Upper lobe of left lung (tissue), 6 donors: ENCODE results near the gene NLGN1. TPM values are rescaled to one million over a fixed set of nuclear protein-coding genes. Genes with fewer than 3 reads are reported as not detected.

Experiments used
- ATAC-seq, 2 donors: fragments of 200-7000 bp; cut with Tn5 transposase; one replicate each; pipeline ENCODE4 v1.9.1; 2022; ENCODE audit warnings: mild to moderate bottlenecking in 2 of 2, moderate library complexity in 2 of 2; ENCODE audit not compliant: low FRiP score in 2 of 2
- DNase-seq, 2 donors: peaks; one replicate each; pipeline ENCODE4 v3.0.0-alpha.2; 2019 to 2020
- H3K27ac ChIP-seq, 4 donors: fragments of 200-600 bp; sonication (generic); one replicate each; pipeline ENCODE4 v1.5.1; 2016 to 2019
- H3K27me3 ChIP-seq, 4 donors: fragments of 200-600 bp; sonication (generic); one replicate each; pipeline ENCODE4 v1.5.1; 2017 to 2019
- H3K36me3 ChIP-seq, 4 donors: fragments of 200-600 bp; sonication (generic); one replicate each; pipeline ENCODE4 v1.5.1; 2016 to 2019
- H3K4me1 ChIP-seq, 4 donors: fragments of 200-600 bp; sonication (generic); one replicate each; pipeline ENCODE4 v1.5.1; 2018 to 2019
- H3K4me3 ChIP-seq, 4 donors: fragments of 200-600 bp; sonication (generic); one replicate each; pipeline ENCODE4 v1.5.1; 2017 to 2019; ENCODE audit warnings: mild to moderate bottlenecking in 2 of 4, moderate library complexity in 1 of 4
- H3K9me3 ChIP-seq, 4 donors: fragments of 200-600 bp; sonication (generic); one replicate each; pipeline ENCODE4 v1.5.1; 2018 to 2019
- EP300 ChIP-seq, 4 donors: sonication (generic); formaldehyde crosslinking; IDR thresholded peaks; one replicate each; pipeline ENCODE4 v1.5.1; 2017; ENCODE audit warnings: antibody characterized with exemption in 4 of 4, control low read depth in 2 of 4
- POLR2A ChIP-seq, 4 donors: fragments of 450-650 bp; IDR thresholded peaks; one replicate each; pipeline ENCODE4 v1.5.1; 2016 to 2017; ENCODE audit warnings: antibody characterized with exemption in 4 of 4, mild to moderate bottlenecking in 2 of 4
- POLR2AphosphoS5 ChIP-seq, 2 donors: sonication (generic); formaldehyde crosslinking; IDR thresholded peaks; one replicate each; pipeline ENCODE4 v1.5.1; 2017; ENCODE audit warnings: antibody characterized with exemption in 2 of 2
- WGBS, 2 donors: methylation state at CpG; one replicate each; pipeline ENCODE4 v1.1.5; 2017 to 2018; 5-methylcytosine and 5-hydroxymethylcytosine counted together
- total RNA-seq, 6 donors: library from RNA; depleted of rRNA in 4 of 6; stranded (reverse); fragments of >200 nt in 4 of 6; gene quantifications; one replicate each; pipeline versions ENCODE4 v1.1.0 to v1.2.1, GENCODE V29; 2016 to 2021
- TF ChIP-seq, protein P1 (sequence below), 6 experiments: fragments of 450-650 bp in 4 of 6; fragments of 200-600 bp in 2 of 6; sonication (generic) in 2 of 6; IDR thresholded peaks; one replicate each; pipeline ENCODE4 v1.5.1; 2016 to 2019; ENCODE audit warnings: antibody characterized with exemption in 6 of 6
- donor health status: DM: no; HTN: no; CAD: no; lungs with moderate emphysema.
- donor health status: DM: no; HTN: yes; CAD: no; lungs with severe emphysema.

Gene NLGN1
- total RNA-seq, 6 donors from 2014 or later = under 0.01 to 3.5 (median 1.9) TPM

DNA sequence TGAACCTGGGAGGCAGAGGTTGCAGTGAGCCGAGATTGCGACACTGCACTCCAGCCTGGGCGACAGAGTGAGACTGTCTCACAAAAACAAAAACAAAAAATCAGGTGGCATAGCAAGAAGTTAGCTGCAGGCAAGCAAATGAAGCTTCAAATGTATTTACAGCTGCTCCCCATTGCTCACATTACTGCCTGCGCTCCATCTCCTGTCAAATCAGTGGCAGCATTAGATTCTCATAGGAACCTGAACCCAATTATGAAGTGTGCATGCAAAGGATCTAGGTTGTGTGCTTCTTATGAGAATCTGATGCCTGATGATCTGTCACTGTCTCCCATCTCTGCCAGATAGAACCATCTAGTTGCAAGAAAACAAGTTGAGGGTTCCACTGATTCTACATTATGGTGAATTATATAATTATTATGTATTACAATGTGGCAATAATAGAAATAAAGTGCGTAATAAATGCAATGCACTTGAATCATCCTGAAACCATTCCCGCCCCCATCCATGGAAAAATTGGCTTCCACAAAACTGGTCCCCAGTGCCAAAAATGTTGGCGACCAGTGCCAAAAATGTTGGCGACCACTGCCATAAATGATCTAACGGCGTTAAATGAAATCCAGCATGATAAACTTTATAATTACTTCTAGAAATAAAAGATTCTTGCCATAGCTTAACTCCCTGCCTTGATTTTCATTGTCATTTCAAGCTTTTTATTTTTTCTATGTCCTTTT, 844.9 kb downstream of the NLGN1 start:
- DNase-seq = no peak
- 84 to 85% methylated on average over 10 of the region's 10 CpGs for WGBS, 2 donors
- no peak overlapping the region for H3K4me3 ChIP-seq
- H3K4me1 ChIP-seq = no peaks in the 10 kb centered on the region
- no peak overlapping the region for H3K27ac ChIP-seq
- H3K9me3 ChIP-seq = no peaks in the 10 kb centered on the region
- no peaks in the 10 kb centered on the region for H3K36me3 ChIP-seq
- H3K27me3 ChIP-seq = no peaks in the 10 kb centered on the region
- TF ChIP-seq EP300 (IDR thresholded peaks at IDR 0.05) (no peak), POLR2A (IDR thresholded peaks at IDR 0.05) (no peak), POLR2AphosphoS5 (IDR thresholded peaks at IDR 0.05) (no peak)
- TF ChIP-seq, protein P1, sequence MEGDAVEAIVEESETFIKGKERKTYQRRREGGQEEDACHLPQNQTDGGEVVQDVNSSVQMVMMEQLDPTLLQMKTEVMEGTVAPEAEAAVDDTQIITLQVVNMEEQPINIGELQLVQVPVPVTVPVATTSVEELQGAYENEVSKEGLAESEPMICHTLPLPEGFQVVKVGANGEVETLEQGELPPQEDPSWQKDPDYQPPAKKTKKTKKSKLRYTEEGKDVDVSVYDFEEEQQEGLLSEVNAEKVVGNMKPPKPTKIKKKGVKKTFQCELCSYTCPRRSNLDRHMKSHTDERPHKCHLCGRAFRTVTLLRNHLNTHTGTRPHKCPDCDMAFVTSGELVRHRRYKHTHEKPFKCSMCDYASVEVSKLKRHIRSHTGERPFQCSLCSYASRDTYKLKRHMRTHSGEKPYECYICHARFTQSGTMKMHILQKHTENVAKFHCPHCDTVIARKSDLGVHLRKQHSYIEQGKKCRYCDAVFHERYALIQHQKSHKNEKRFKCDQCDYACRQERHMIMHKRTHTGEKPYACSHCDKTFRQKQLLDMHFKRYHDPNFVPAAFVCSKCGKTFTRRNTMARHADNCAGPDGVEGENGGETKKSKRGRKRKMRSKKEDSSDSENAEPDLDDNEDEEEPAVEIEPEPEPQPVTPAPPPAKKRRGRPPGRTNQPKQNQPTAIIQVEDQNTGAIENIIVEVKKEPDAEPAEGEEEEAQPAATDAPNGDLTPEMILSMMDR (IDR thresholded peaks at IDR 0.05) = no peak
- ATAC-seq = peak in 1 of 2 donors; percentile 29

GRCh38 chr3:174243171-174243570, 845.6 kb downstream of the NLGN1 start:
- 24 to 43% methylated on average over 2 of the region's 2 CpGs for whole genome bisulfite sequencing, 2 donors
- H3K9me3 ChIP-seq = no peaks in the 10 kb centered on the region
- ATAC-seq = peak in 1 of 2 donors; percentile 47

GRCh38 chr3:174247687-174248152, 850.2 kb downstream of the NLGN1 start:
- Histone ChIP-seq H3K27ac (no peak overlapping the region), H3K4me3 (no peak overlapping the region), H3K4me1 (no peaks in the 10 kb centered on the region), H3K9me3 (no peaks in the 10 kb centered on the region), H3K27me3 (no peaks in the 10 kb centered on the region), H3K36me3 (no peaks in the 10 kb centered on the region)
- no peak for ATAC-seq
- WGBS, 2 donors = 25 to 34% methylated on average over 1 of the region's 1 CpG
- DNase-seq = no peak
- TF ChIP-seq, protein P1 (IDR thresholded peaks at IDR 0.05) = no peak
- no peak for TF ChIP-seq POLR2AphosphoS5 (IDR thresholded peaks at IDR 0.05)
- no peak for TF ChIP-seq EP300 (IDR thresholded peaks at IDR 0.05)
- no peak for TF ChIP-seq POLR2A (IDR thresholded peaks at IDR 0.05)

More at GRCh38 chr3:174243171-174243570, 845.6 kb downstream of the NLGN1 start:
- Histone ChIP-seq H3K27me3 (no peaks in the 10 kb centered on the region), H3K36me3 (no peaks in the 10 kb centered on the region), H3K4me1 (no peaks in the 10 kb centered on the region), H3K4me3 (no peak overlapping the region), H3K27ac (no peak overlapping the region)
- TF ChIP-seq, protein P1 (IDR thresholded peaks at IDR 0.05) = no peak
- no peak for TF ChIP-seq POLR2A (IDR thresholded peaks at IDR 0.05)
- no peak for TF ChIP-seq POLR2AphosphoS5 (IDR thresholded peaks at IDR 0.05)
- TF ChIP-seq EP300 (IDR thresholded peaks at IDR 0.05) = no peak
- DNase-seq = no peak

GRCh38 chr3:174251681-174252080, 854.1 kb downstream of the NLGN1 start:
- TF ChIP-seq, protein P1 (IDR thresholded peaks at IDR 0.05) = no peak
- TF ChIP-seq POLR2A (IDR thresholded peaks at IDR 0.05) = no peak
- TF ChIP-seq EP300 (IDR thresholded peaks at IDR 0.05) = no peak
- TF ChIP-seq POLR2AphosphoS5 (IDR thresholded peaks at IDR 0.05) = no peak
- Histone ChIP-seq H3K4me3 (no peak overlapping the region), H3K27ac (no peak overlapping the region), H3K4me1 (no peaks in the 10 kb centered on the region), H3K9me3 (no peaks in the 10 kb centered on the region), H3K27me3 (no peaks in the 10 kb centered on the region), H3K36me3 (no peaks in the 10 kb centered on the region)
- WGBS, 2 donors = 64 to 66% methylated on average over 1 of the region's 1 CpG
- ATAC-seq (no peak), DNase-seq (no peak)
